Mesodermal cell (in vitro differentiated cells): ENCODE results near the gene ARFRP1.

Experiments
- H3K27ac ChIP-seq: 2 replicates; pipeline ENCODE4 v1.7.0; 2013; ENCODE audit warnings: mild to moderate bottlenecking, low read depth, low read length, moderate library complexity; ENCODE audit not compliant: severe bottlenecking
- H3K36me3 ChIP-seq: 2 replicates; pipeline ENCODE4 v1.7.1; 2013; ENCODE audit warnings: mild to moderate bottlenecking, low read length, moderate library complexity; ENCODE audit not compliant: control insufficient read depth, insufficient read depth
- H3K4me1 ChIP-seq: one replicate; pipeline ENCODE4 v1.7.1; 2013; ENCODE audit warnings: mild to moderate bottlenecking, low read length; ENCODE audit not compliant: insufficient read depth, control insufficient read depth, poor library complexity, severe bottlenecking
- H3K4me3 ChIP-seq: 2 replicates; pipeline ENCODE4 v1.7.0; 2013; ENCODE audit warnings: low read length, control low read depth, mild to moderate bottlenecking; ENCODE audit not compliant: insufficient read depth, poor library complexity, severe bottlenecking; ENCODE audit errors: extremely low read depth
- H3K9me3 ChIP-seq: 2 replicates; pipeline ENCODE4 v1.7.1; 2013; ENCODE audit warnings: mild to moderate bottlenecking, low read length, moderate library complexity; ENCODE audit not compliant: control insufficient read depth
- WGBS, 2 experiments: methylation state at CpG; one replicate each; pipeline ENCODE4 v1.1.5; 2013; ENCODE audit warnings: missing lambda C conversion rate in 2 of 2; ENCODE audit not compliant: insufficient coverage in 2 of 2; 5-methylcytosine and 5-hydroxymethylcytosine counted together

ARFRP1 gene

GRCh38 chr20:63748934-63749270 lies 41.1 kb upstream of the ARFRP1 start:
- 96 to 99% methylated on average over 9 to 10 of the region's 11 CpGs for WGBS, 2 experiments
- Histone ChIP-seq H3K27ac (no peak overlapping the region), H3K4me3 (no peak overlapping the region), H3K36me3 (peaks cover 40% of the 10 kb centered on the region), H3K4me1 (peaks cover 5% of the 10 kb centered on the region), H3K9me3 (no peaks in the 10 kb centered on the region)

DNA sequence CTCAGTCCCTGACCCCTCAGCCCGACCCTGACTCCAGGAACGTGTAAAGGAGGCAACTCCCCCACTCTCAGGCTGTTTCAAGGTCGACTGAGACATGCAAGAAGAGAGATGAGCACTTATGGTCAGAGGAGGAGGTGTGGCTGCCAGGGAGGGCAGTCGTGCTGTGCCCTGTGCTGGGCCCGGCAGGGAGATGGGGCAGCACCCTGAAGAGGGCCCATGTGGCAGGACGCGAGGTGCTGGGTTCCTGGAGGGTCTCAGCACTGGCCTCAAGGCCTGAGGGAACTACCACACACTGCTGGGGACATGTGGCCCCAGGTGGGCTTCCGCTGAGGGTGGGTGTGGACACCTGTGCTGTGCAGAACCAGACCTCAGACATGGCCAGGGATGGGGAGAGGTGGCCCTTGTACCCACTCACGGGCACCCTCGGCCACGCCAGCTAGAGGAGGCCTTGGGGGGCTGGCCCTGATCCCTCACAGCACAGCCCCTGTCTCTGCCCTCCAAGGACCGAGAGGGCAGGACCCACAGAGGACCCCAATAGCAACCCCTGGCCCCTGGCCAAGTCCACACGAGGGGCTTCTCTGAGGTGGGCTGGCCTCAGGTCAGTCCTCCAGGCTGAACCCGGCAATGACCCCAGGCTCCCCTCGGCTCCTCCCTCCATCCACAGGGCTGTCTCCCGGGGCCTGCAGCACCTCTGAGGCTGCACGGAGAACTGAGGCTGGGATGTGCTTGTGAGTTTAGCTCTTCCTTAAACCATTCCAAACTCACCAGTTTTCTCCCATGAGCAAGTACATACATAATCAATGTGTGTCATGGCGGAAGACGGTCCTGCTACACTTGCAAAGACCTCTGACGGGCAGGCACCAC lies 40.5 kb upstream of the ARFRP1 start:
- no peak overlapping the region for H3K27ac ChIP-seq
- peaks cover 5% of the 10 kb centered on the region for H3K4me1 ChIP-seq
- 85 to 88% methylated on average over 11 to 16 of the region's 20 CpGs for WGBS, 2 experiments
- no peaks in the 10 kb centered on the region for H3K9me3 ChIP-seq
- H3K4me3 ChIP-seq, result no peak overlapping the region
- H3K36me3 ChIP-seq, result peaks cover 45% of the 10 kb centered on the region

DNA sequence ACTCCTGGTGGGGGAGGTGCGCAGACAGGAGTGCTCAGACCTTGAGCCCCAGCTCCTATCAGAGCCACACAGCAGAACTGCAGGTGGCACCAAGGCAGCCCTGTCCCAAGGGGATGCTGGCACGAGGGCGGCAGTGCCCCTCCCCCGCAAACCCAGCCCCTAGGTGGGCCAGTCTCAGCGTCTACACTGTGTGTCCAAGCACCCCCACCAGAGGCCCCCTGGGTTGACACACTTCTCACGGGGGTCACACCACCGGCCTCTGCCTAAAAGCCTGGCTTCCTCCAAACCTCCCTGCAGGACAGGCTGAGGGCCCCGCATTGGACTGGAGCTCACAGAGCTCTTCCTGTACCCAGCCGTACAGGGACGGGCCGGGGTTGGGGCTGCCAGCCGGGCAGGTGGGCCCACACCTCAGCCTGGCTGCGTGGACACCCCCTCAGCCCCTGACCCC lies 39.9 kb upstream of the ARFRP1 start:
- H3K27ac ChIP-seq, result no peak overlapping the region
- peaks cover 45% of the 10 kb centered on the region for H3K36me3 ChIP-seq
- no peaks in the 10 kb centered on the region for H3K9me3 ChIP-seq
- WGBS, 2 experiments, result 82 to 85% methylated on average over 11 to 13 of the region's 13 CpGs
- H3K4me1 ChIP-seq, result peaks cover 5% of the 10 kb centered on the region
- no peak overlapping the region for H3K4me3 ChIP-seq

DNA sequence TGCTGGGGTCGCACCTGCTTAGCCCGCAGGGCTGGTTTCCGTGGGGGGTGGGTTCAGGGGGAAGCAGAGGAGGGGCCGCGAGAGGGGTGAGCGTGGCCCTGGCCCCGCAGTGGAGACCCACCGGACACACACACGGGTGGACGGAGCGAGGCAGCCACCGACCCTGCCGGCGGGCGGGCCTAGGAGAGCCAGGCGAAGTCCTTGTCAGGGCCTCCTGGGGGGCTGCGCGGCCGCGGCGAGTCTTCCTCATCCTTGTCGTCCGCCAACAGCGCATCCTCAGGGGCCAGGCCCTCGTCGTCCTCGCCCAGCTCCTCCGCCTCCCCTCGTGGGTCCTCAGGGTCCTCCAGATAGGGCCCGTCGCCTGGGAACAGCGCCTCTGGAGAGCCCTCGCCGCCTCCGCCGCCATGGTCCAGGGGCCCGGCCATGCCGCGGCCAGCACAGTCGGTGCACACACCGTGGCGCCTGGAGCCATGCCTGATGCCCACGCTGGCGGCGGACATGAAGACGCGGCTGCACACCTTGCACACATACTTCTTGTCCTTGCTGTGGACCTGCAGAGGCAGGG lies 39.1 kb upstream of the ARFRP1 start:
- Histone ChIP-seq H3K9me3 (no peaks in the 10 kb centered on the region), H3K36me3 (peaks cover 48% of the 10 kb centered on the region), H3K4me1 (peaks cover 5% of the 10 kb centered on the region), H3K27ac (no peak overlapping the region), H3K4me3 (no peak overlapping the region)
- 92 to 96% methylated on average over 31 to 41 of the region's 47 CpGs for WGBS, 2 experiments

DNA sequence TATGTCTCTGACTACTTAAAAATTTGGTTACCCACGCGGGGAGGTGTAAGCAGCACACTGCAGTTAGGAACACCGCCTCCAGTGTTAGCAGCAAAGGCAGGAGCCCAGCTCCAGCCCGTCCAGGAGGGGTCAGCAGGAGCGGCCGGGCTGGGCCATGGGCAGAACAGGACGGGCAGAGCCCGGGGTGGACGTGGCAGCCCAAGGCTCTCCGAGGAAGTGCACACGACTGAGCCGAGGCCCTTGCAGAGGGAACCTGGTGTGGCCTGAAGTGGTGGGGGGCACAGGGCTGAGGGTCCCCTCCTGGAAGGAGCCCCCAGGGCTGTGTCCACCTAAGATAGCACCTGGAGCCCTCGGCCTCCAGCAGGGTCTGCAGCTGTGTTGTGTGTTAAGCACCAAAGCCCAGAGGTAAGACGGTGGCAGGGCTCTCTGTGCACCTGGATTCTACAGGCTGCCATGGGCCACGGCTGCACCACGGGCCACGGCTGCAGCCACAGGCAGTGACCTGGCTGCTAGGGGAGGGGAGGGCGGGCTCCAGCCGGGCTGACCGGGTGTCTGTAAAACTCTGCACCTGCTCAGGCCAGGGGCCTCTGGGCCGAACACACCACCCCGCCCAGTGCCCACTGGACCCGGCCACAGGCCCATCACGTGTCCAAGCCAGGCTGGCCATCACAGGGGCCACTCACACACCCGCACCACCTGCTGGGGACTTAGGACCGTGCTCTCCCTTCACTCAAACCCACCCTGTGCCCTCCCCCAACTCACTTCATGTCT lies 38.4 kb upstream of the ARFRP1 start:
- H3K36me3 ChIP-seq, result peaks cover 53% of the 10 kb centered on the region
- no peak overlapping the region for H3K4me3 ChIP-seq
- H3K9me3 ChIP-seq, result no peaks in the 10 kb centered on the region
- H3K27ac ChIP-seq, result no peak overlapping the region
- H3K4me1 ChIP-seq, result peaks cover 9% of the 10 kb centered on the region
- 94 to 96% methylated on average over 22 of the region's 26 CpGs for WGBS, 2 experiments

DNA sequence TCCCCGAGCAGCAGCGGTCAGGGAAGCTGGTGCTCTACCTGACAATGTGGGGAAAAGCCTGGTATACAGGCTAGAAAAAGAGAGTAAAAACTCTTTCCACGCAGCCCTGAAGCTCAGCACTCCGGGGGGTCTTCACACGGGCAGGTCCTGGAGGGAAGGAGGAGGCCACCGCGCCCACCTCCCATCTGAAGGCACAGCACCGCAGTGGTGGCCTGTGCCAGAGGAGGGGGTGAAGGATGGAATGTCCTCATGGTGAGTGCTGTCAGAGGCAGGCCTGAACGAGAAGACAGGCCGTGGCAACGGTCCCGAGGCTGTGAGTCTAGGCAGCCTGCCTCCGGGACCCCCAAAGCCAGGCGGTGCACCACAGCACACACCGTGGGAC lies 37.6 kb upstream of the ARFRP1 start:
- Histone ChIP-seq H3K27ac (no peak overlapping the region), H3K4me1 (peaks cover 10% of the 10 kb centered on the region), H3K9me3 (no peaks in the 10 kb centered on the region), H3K4me3 (no peak overlapping the region), H3K36me3 (peaks cover 51% of the 10 kb centered on the region)
- 83 to 91% methylated on average over 12 to 15 of the region's 15 CpGs for WGBS, 2 experiments

DNA sequence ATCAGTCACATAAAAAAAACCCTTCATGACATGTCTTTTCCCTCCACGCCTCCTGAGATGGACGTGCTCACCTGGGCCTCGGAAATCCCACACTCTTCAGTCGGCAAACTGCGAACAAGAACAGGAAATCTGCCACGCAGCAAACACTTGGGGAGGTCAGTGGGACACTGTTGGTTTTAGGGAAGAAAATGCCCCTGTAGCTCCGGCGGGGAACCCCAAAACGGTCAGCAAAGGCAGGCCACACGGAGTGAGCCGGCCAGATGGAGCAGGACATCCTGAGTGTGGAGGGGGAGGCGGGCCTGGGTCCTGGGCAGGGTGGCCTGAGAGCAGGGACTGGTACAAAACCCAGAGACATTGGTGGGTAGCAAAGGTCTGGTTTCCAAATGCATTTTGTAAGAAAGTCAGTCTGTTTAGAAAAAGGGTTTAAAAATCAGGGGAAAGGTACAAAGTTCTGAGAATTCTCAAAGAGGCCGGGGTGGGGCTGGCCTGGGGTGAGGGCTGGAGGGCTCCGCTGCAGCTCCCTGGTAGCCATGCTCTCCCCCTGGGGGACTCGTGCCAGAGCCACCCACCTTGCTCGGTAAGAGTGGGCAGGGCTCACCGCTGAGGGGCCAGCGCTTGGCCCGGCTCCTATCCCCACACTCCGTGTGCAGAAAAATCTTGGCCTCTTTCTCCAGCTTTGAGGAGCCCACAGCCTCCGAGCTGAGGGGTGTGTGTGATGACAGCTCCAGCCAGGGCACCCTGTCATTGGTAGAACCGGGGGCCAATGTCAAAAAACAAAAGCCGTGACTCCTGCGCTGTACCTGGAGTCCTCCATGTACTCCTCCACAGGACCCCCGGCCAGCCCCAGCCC lies 37.0 kb upstream of the ARFRP1 start:
- peak overlapping the region; percentile 29 for H3K27ac ChIP-seq
- peaks cover 45% of the 10 kb centered on the region for H3K36me3 ChIP-seq
- 92 to 96% methylated on average over 23 to 25 of the region's 25 CpGs for WGBS, 2 experiments
- H3K4me1 ChIP-seq, result peaks cover 10% of the 10 kb centered on the region
- H3K4me3 ChIP-seq, result no peak overlapping the region
- no peaks in the 10 kb centered on the region for H3K9me3 ChIP-seq

- peaks cover 10% of the 10 kb centered on the region for H3K4me1 ChIP-seq
- no peak overlapping the region for H3K4me3 ChIP-seq
- WGBS, 2 experiments, result 90 to 100% methylated on average over 2 of the region's 4 CpGs
- H3K9me3 ChIP-seq, result no peaks in the 10 kb centered on the region
- H3K36me3 ChIP-seq, result peaks cover 42% of the 10 kb centered on the region
- no peak overlapping the region for H3K27ac ChIP-seq
These were observed 36.4 kb upstream of the ARFRP1 start for GRCh38 chr20:63744158-63744557.

GRCh38 chr20:63743210-63743970 lies 35.6 kb upstream of the ARFRP1 start:
- no peaks in the 10 kb centered on the region for H3K9me3 ChIP-seq
- WGBS, 2 experiments, result 93 to 97% methylated on average over 22 of the region's 31 CpGs
- H3K36me3 ChIP-seq, result peaks cover 42% of the 10 kb centered on the region
- H3K4me3 ChIP-seq, result no peak overlapping the region
- no peak overlapping the region for H3K27ac ChIP-seq
- peaks cover 14% of the 10 kb centered on the region for H3K4me1 ChIP-seq
